K562 (cell line): ENCODE data around the gene MTFMT.

Experiments used
- CEBPB ChIP-seq: fragments of 450-650 bp; IDR thresholded peaks from 2 replicates; pipeline ENCODE4 v1.6.1; 2016; ENCODE audit warnings: missing genetic modification characterization, missing compliant biosample characterization
- CREB1 ChIP-seq, 2 experiments: sonication (generic) in 1 of 2; formaldehyde crosslinking in 1 of 2; IDR thresholded peaks; 2 replicates each; pipeline versions ENCODE4 v1.6.1 to v1.8.0; 2012 to 2022; ENCODE audit warnings: inconsistent platforms in 1 of 2, mild to moderate bottlenecking in 1 of 2, missing genetic modification reagents in 1 of 2, moderate library complexity in 1 of 2
- ETV6 ChIP-seq, 3 experiments: fragments of 150-350 bp in 1 of 3; sonication (generic) in 1 of 3; formaldehyde crosslinking in 1 of 3; IDR thresholded peaks; 2 replicates each; pipeline versions ENCODE4 v1.6.1 to v1.8.0; 2014 to 2022; ENCODE audit warnings: borderline replicate concordance in 2 of 3, low read depth in 2 of 3, antibody characterized with exemption in 1 of 3, low read length in 1 of 3, mild to moderate bottlenecking in 1 of 3, missing genetic modification reagents in 1 of 3
- KDM4B ChIP-seq, 2 experiments: fragments of 450-650 bp in 1 of 2; sonication (generic) in 1 of 2; IDR thresholded peaks; 2 replicates each; pipeline ENCODE4 v1.6.1; 2016 to 2017; ENCODE audit warnings: borderline replicate concordance in 2 of 2, antibody characterized with exemption in 1 of 2, low read depth in 1 of 2, mild to moderate bottlenecking in 1 of 2
- SREBF1 ChIP-seq: fragments of 150-350 bp; IDR thresholded peaks from 2 replicates; pipeline ENCODE4 v1.6.1; 2014; ENCODE audit warnings: antibody characterized with exemption, low read depth, low read length, borderline replicate concordance
- TF ChIP-seq, protein P1 (sequence below), 3 experiments: IDR thresholded peaks in 2 of 3; conservative IDR thresholded peaks in 1 of 3; 2 replicates each; pipeline ENCODE4 v1.5.1; 2011 to 2012; ENCODE audit warnings: low read length in 3 of 3, mild to moderate bottlenecking in 3 of 3, control low read depth in 2 of 3, improper control_type of control experiment in 1 of 3, inconsistent platforms in 1 of 3, low read depth in 1 of 3, mixed read lengths in 1 of 3, moderate library complexity in 1 of 3; ENCODE audit not compliant: insufficient read depth in 2 of 3
- TF ChIP-seq, protein P2 (sequence below): fragments of 450-650 bp; IDR thresholded peaks from 2 replicates; pipeline ENCODE4 v1.7.1; 2018; ENCODE audit warnings: mild to moderate bottlenecking, low read depth; ENCODE audit not compliant: partially characterized antibody

DNA sequence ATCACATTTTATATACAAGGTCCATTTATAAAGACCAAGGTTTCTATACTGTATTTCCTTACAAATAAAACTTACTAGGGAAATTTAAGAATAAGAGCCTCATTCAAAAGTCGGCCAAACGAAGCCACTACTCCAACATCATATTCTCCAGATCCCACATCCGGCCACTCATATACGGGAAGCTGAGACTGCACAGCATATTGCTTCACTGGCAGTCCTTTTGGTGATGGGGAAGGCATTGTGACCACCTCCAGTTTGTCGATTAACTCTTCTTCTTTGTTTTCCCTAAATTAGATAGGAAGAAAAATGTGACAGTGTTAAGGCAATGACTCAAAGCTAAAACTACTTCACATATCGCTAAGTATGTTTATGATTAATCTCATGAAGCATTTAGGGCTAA, 2.7 kb downstream of the MTFMT start:
- TF ChIP-seq ETV6 (IDR thresholded peaks at IDR 0.05; ENCODE audit: borderline replicate concordance in 1 of 2, low read depth in 2 of 2, low read length in 1 of 2) = no peak
- no peak for TF ChIP-seq ETV6 (CRISPR knock-in tag; IDR thresholded peaks at IDR 0.05; ENCODE audit: borderline replicate concordance)
- TF ChIP-seq SREBF1 = no peak
- TF ChIP-seq CEBPB (tag) = no peak
- TF ChIP-seq, protein P1, sequence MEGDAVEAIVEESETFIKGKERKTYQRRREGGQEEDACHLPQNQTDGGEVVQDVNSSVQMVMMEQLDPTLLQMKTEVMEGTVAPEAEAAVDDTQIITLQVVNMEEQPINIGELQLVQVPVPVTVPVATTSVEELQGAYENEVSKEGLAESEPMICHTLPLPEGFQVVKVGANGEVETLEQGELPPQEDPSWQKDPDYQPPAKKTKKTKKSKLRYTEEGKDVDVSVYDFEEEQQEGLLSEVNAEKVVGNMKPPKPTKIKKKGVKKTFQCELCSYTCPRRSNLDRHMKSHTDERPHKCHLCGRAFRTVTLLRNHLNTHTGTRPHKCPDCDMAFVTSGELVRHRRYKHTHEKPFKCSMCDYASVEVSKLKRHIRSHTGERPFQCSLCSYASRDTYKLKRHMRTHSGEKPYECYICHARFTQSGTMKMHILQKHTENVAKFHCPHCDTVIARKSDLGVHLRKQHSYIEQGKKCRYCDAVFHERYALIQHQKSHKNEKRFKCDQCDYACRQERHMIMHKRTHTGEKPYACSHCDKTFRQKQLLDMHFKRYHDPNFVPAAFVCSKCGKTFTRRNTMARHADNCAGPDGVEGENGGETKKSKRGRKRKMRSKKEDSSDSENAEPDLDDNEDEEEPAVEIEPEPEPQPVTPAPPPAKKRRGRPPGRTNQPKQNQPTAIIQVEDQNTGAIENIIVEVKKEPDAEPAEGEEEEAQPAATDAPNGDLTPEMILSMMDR (IDR thresholded peaks at IDR 0.05 in 2 of 3, conservative IDR thresholded peaks at IDR 0.05 in 1 of 3; ENCODE audit: insufficient read depth in 2 of 3, low read depth in 1 of 3, low read length in 3 of 3) = no peak
- TF ChIP-seq, protein P2, sequence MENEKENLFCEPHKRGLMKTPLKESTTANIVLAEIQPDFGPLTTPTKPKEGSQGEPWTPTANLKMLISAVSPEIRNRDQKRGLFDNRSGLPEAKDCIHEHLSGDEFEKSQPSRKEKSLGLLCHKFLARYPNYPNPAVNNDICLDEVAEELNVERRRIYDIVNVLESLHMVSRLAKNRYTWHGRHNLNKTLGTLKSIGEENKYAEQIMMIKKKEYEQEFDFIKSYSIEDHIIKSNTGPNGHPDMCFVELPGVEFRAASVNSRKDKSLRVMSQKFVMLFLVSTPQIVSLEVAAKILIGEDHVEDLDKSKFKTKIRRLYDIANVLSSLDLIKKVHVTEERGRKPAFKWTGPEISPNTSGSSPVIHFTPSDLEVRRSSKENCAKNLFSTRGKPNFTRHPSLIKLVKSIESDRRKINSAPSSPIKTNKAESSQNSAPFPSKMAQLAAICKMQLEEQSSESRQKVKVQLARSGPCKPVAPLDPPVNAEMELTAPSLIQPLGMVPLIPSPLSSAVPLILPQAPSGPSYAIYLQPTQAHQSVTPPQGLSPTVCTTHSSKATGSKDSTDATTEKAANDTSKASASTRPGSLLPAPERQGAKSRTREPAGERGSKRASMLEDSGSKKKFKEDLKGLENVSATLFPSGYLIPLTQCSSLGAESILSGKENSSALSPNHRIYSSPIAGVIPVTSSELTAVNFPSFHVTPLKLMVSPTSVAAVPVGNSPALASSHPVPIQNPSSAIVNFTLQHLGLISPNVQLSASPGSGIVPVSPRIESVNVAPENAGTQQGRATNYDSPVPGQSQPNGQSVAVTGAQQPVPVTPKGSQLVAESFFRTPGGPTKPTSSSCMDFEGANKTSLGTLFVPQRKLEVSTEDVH = no peak
- no peak for TF ChIP-seq KDM4B (IDR thresholded peaks at IDR 0.05; ENCODE audit: borderline replicate concordance in 2 of 2, low read depth in 1 of 2)
- TF ChIP-seq CREB1 (IDR thresholded peaks at IDR 0.05) = no peak
- TF ChIP-seq CREB1 (CRISPR knock-in tag; IDR thresholded peaks at IDR 0.05) = no peak
